ENCODE results near the gene TMEM72. TPM values are rescaled to one million over a fixed set of nuclear protein-coding genes. Genes with fewer than 3 reads are reported as not detected.
A peak's percentile ranks its signal among the peaks of the same experiment; 100 is the strongest.

TMEM72 gene
- total RNA-seq, 1 donor from 2014 or later: not detected

DNA sequence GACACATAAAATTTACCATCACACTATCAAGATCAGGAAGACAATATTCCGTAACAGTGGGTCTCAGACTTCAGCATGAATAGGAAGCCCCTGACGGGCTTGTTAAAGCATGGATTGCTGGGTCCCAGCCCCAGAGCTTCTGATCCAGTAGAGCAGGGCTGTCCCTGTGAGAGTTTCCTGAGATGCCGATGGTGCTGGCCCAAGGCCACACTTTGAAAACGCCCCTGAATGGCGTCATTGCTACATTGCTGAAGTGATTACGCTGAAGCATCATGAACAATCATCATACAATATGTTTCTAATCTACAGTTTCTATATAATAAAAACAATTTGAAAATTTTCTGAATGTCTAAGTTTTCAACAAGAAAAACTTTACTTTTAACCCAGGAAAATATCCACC lies 38.0 kb upstream of the TMEM72 start:
- TF ChIP-seq POLR2A (IDR thresholded peaks at IDR 0.05) (no peak), POLR2AphosphoS5 (IDR thresholded peaks at IDR 0.05; ENCODE audit: insufficient read depth in 1 of 2, low read depth in 1 of 2) (no peak)
- TF ChIP-seq, protein P1, sequence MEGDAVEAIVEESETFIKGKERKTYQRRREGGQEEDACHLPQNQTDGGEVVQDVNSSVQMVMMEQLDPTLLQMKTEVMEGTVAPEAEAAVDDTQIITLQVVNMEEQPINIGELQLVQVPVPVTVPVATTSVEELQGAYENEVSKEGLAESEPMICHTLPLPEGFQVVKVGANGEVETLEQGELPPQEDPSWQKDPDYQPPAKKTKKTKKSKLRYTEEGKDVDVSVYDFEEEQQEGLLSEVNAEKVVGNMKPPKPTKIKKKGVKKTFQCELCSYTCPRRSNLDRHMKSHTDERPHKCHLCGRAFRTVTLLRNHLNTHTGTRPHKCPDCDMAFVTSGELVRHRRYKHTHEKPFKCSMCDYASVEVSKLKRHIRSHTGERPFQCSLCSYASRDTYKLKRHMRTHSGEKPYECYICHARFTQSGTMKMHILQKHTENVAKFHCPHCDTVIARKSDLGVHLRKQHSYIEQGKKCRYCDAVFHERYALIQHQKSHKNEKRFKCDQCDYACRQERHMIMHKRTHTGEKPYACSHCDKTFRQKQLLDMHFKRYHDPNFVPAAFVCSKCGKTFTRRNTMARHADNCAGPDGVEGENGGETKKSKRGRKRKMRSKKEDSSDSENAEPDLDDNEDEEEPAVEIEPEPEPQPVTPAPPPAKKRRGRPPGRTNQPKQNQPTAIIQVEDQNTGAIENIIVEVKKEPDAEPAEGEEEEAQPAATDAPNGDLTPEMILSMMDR (IDR thresholded peaks at IDR 0.05): no peak
- no peak for DNase-seq (ENCODE audit: extremely low spot score in 2 of 2)
- no peak overlapping the region for H3K27ac ChIP-seq
- H3K36me3 ChIP-seq: no peaks in the 10 kb centered on the region
- H3K4me1 ChIP-seq: peaks cover 2% of the 10 kb centered on the region
- intact Hi-C loops (cut with DNase I): no loop called here
- no peaks in the 10 kb centered on the region for H3K27me3 ChIP-seq
- no peaks in the 10 kb centered on the region for H3K9me3 ChIP-seq
- no peak overlapping the region for H3K4me3 ChIP-seq

DNA sequence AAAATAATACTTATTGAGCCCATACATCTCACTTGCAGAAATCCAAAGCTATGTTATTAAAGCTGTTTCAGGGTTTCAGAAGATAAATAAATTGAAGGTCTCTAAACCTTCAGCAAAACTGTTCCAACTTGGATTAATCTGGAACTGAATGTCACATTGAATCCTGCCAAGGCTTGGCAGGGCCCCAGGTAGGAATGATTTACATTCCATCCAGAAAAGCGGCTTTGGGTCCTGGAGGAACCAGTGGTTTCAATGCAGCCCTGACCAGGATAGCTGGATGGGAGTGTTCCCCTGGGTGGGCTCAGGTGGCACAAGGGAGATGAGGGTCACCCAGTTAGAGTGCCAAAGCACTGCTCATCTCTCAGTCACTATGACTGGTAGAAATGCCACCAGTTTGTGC lies 37.0 kb upstream of the TMEM72 start:
- H3K9me3 ChIP-seq: no peaks in the 10 kb centered on the region
- intact Hi-C loops (cut with DNase I): no loop called here
- no peak overlapping the region for H3K27ac ChIP-seq
- TF ChIP-seq, protein P1 (IDR thresholded peaks at IDR 0.05): no peak
- no peak for TF ChIP-seq POLR2AphosphoS5 (IDR thresholded peaks at IDR 0.05; ENCODE audit: insufficient read depth in 1 of 2, low read depth in 1 of 2)
- no peak for TF ChIP-seq POLR2A (IDR thresholded peaks at IDR 0.05)
- H3K4me3 ChIP-seq: no peak overlapping the region
- no peaks in the 10 kb centered on the region for H3K27me3 ChIP-seq
- peaks cover 7% of the 10 kb centered on the region for H3K4me1 ChIP-seq
- no peaks in the 10 kb centered on the region for H3K36me3 ChIP-seq
- DNase-seq (ENCODE audit: extremely low spot score in 2 of 2): no peak

DNA sequence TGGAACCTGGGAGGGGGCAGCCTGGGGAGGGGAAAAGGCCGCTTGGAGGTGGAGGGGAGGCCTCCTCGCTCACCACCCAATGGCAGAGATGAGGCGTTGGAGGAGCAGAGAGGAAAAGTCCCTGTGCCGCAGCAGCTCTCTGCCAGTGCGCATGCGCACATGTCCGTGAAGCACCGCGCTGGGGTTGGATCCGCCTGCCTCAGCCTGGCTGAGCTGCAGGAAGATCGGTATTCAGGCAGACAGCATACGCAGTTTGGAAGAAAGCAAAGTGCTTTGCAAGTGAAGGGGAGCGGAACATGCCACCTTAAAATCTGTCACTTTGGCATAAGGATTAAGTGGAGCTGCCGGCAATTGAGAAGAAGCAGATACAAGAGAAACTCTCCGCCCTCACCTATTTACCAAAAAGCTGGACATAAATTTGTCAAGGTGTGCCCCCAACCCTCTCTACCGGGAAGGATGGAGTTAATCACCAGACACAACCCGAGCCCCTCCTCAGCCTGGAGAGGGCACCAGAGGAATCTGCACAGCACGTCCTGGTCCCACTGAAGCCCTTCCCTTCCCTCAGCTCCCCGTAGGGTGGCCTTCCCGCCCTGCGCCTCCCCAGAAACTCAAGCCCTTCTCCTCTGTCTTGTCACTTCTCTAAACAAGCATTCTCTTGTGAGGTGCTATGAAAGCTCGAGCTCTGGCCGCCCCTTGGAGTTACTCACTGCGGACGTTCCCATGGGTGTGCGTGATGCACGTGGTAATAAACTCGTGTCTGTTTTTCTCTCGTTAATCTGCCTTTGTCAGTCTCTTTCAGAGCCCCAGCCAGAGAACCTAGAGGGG lies 32.2 kb upstream of the TMEM72 start:
- intact Hi-C loops (cut with DNase I): no loop called here
- Histone ChIP-seq H3K4me1 (peaks cover 17% of the 10 kb centered on the region), H3K27me3 (no peaks in the 10 kb centered on the region), H3K36me3 (no peaks in the 10 kb centered on the region), H3K27ac (peak overlapping the region; percentile 81), H3K4me3 (peak overlapping the region; percentile 49 to 53), H3K9me3 (no peaks in the 10 kb centered on the region)
- TF ChIP-seq, protein P1 (IDR thresholded peaks at IDR 0.05): peak in 1 of 3 experiments; percentile 7
- TF ChIP-seq POLR2A (IDR thresholded peaks at IDR 0.05) (no peak), POLR2AphosphoS5 (IDR thresholded peaks at IDR 0.05; ENCODE audit: insufficient read depth in 1 of 2, low read depth in 1 of 2) (peak; percentile 48 to 71)
- no peak for DNase-seq (ENCODE audit: extremely low spot score in 2 of 2)

DNA sequence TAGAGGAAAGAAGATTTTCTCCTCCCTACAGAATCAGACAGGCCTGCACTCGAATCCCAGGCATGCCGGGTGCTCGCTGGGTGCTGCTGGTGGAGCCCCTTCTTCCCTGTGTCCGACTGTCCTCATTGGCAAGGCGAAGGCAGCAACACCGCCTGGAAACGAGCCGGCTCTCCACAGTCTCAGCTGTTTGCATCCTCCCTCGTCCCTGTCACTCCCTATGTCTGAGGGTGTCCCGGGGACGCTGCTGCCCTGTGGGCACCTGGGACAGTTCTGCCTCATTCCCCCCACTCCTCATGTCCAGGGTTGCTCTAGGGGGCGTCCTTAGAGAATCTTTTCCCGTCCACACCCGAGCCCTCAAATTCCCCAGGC lies 31.6 kb upstream of the TMEM72 start:
- DNase-seq (ENCODE audit: extremely low spot score in 2 of 2): no peak
- Histone ChIP-seq H3K9me3 (no peaks in the 10 kb centered on the region), H3K27ac (peak overlapping the region; percentile 81), H3K36me3 (no peaks in the 10 kb centered on the region), H3K4me1 (peaks cover 17% of the 10 kb centered on the region), H3K4me3 (peak overlapping the region; percentile 49 to 53), H3K27me3 (no peaks in the 10 kb centered on the region)
- TF ChIP-seq, protein P1 (IDR thresholded peaks at IDR 0.05): no peak
- TF ChIP-seq POLR2A (IDR thresholded peaks at IDR 0.05): no peak
- TF ChIP-seq POLR2AphosphoS5 (IDR thresholded peaks at IDR 0.05; ENCODE audit: insufficient read depth in 1 of 2, low read depth in 1 of 2): no peak
- intact Hi-C loops (cut with DNase I): no loop called here

DNA sequence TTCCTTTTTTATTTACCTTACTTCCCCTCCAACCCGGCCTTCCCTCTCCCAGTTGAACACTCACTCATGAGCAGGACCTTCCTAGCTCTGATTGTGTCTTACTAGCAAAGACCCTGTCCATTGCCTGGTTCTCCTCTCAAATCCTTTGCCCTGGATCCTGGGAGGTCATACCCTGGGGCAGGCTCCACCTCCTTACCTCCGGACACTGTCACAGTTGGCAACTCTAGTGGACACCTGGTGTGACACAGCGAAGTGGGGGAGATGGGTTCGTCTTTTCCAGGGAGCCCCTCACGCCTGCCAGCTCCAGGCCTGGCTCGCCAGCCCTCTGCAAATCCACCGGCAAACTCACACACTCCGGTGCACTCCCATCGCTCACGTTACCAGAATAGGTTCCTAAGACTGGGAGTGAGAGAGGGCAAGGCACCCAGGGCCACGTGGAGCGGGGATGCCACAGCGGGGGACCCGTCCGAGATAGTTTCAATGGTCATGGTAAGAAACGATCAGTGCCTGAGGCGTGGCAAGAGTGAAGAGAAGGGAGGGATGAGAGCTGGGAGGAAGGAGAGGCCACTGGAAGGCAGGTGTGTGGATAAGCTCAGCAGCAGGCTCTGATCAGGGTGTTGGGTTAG lies 30.9 kb upstream of the TMEM72 start:
- no peak for DNase-seq (ENCODE audit: extremely low spot score in 2 of 2)
- TF ChIP-seq, protein P1 (IDR thresholded peaks at IDR 0.05): no peak
- Histone ChIP-seq H3K27me3 (no peaks in the 10 kb centered on the region), H3K27ac (peak overlapping the region; percentile 81), H3K4me3 (no peak overlapping the region), H3K36me3 (no peaks in the 10 kb centered on the region), H3K4me1 (peaks cover 17% of the 10 kb centered on the region), H3K9me3 (no peaks in the 10 kb centered on the region)
- intact Hi-C loops (cut with DNase I): no loop called here

All from vagina (tissue), 2 donors.